ENCODE data around the gene STAB1.

The STAB1 gene

DNA sequence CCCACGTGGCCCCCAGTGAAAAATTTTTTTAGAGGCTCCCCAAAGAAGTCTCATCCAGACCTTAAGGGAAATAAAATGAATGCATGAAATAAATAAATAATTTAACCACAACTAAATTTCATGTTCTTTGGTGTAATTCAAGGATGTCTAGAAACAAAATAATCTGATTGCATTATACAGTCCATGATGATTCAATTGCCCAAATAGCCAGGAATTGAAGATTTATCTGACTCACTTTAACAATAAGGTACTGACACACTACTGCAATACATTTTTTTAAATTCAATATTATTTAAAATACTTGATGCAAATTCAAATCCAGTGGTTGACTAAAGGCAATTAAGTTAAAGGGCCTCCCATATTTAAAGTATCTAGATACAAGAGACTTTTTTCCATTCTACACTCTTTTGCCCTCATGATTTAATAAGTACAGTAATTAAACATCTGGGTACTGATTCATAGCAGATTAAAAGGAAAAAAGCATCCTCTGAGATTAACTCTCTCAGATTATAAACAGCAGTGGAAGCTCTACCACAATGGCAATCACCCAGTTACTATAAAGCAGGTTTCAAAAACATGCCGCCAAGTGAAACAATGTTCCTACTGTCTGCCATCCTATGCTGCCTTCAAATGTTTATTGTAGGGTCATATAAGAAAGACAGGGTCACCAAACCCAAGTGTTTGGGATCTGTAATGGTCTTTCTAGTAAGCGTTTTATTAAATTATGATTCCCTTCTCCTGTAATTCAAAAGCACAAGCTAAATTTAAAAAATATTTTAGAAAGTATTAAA is 51.2 kb downstream of the STAB1 start:
- Histone ChIP-seq H3K27ac (ENCODE audit: low read depth, low read length, severe bottlenecking) (no peak overlapping the region), H3K36me3 (ENCODE audit: control insufficient read depth, insufficient read depth, low read length) (peaks cover 86% of the 10 kb centered on the region), H3K9me3 (ENCODE audit: control insufficient read depth, low read length) (no peaks in the 10 kb centered on the region), H3K4me1 (ENCODE audit: control insufficient read depth, insufficient read depth, low read length, poor library complexity, severe bottlenecking) (no peaks in the 10 kb centered on the region), H3K4me3 (ENCODE audit: extremely low read depth, insufficient read depth, low read length, poor library complexity, severe bottlenecking) (no peak overlapping the region)
- WGBS, 2 experiments (ENCODE audit: insufficient coverage in 2 of 2): no CpG with 5 or more reads among the region's 3 CpGs

GRCh38 chr3:52547143-52547542 is 52.0 kb downstream of the STAB1 start:
- H3K36me3 ChIP-seq (ENCODE audit: control insufficient read depth, insufficient read depth, low read length): peaks cover 86% of the 10 kb centered on the region
- 83% methylated on average over 1 of the region's 2 CpGs; no CpG with 5 or more reads in 1 of the 2 experiments for whole genome bisulfite sequencing, 2 experiments (ENCODE audit: insufficient coverage in 2 of 2)
- peaks cover 2% of the 10 kb centered on the region for H3K4me1 ChIP-seq (ENCODE audit: control insufficient read depth, insufficient read depth, low read length, poor library complexity, severe bottlenecking)

DNA sequence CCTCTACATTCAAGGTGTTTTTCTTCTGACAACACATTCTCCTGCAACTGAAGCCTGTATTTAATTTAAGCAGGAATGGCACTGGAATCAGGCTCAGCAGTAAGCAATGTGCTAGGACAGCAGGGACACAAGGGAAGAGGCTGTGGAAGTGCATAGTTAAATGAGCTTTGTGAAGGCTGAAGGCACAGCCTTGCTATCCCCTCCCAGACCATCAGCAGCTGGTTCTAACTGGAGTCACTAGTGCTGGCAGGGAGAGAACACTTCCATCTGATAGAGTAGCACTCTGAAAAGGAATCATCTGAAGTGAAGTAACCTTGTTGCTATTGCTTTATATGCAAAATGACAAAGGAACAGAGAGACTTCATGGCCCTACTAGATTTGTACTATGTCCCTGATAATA is 56.0 kb downstream of the STAB1 start:
- no peak overlapping the region for H3K4me3 ChIP-seq (ENCODE audit: extremely low read depth, insufficient read depth, low read length, poor library complexity, severe bottlenecking)
- H3K9me3 ChIP-seq (ENCODE audit: control insufficient read depth, low read length): no peaks in the 10 kb centered on the region
- H3K4me1 ChIP-seq (ENCODE audit: control insufficient read depth, insufficient read depth, low read length, poor library complexity, severe bottlenecking): peaks cover 5% of the 10 kb centered on the region
- H3K27ac ChIP-seq (ENCODE audit: low read depth, low read length, severe bottlenecking): peak overlapping the region; percentile 4
- H3K36me3 ChIP-seq (ENCODE audit: control insufficient read depth, insufficient read depth, low read length): peaks cover 84% of the 10 kb centered on the region

More at GRCh38 chr3:52547143-52547542, 52.0 kb downstream of the STAB1 start:
- Histone ChIP-seq H3K27ac (ENCODE audit: low read depth, low read length, severe bottlenecking) (no peak overlapping the region), H3K9me3 (ENCODE audit: control insufficient read depth, low read length) (no peaks in the 10 kb centered on the region), H3K4me3 (ENCODE audit: extremely low read depth, insufficient read depth, low read length, poor library complexity, severe bottlenecking) (no peak overlapping the region)

DNA sequence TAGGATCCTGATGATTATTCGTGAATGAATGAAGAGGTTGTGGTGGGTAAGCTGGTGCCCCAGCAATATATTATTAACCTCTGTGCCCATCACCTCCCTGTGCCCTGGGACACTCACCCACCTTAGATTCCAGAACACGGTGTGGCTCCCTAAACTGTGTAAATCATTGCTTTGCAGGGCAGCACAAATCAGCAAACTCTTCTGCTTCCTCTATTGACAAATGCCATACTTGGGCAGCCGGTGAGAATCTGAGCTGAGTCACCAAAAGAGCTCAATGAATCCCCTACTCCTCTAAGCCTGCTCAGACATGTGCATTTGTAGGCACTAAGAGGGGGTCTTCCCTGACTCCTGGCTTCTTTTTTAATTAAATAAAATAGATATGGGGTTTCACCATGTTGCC is 57.0 kb downstream of the STAB1 start:
- H3K4me1 ChIP-seq (ENCODE audit: control insufficient read depth, insufficient read depth, low read length, poor library complexity, severe bottlenecking): peaks cover 5% of the 10 kb centered on the region
- no peak overlapping the region for H3K4me3 ChIP-seq (ENCODE audit: extremely low read depth, insufficient read depth, low read length, poor library complexity, severe bottlenecking)
- peaks cover 90% of the 10 kb centered on the region for H3K36me3 ChIP-seq (ENCODE audit: control insufficient read depth, insufficient read depth, low read length)
- 86 to 100% methylated on average over 1 of the region's 3 CpGs for WGBS, 2 experiments (ENCODE audit: insufficient coverage in 2 of 2)
- no peak overlapping the region for H3K27ac ChIP-seq (ENCODE audit: low read depth, low read length, severe bottlenecking)
- no peaks in the 10 kb centered on the region for H3K9me3 ChIP-seq (ENCODE audit: control insufficient read depth, low read length)

GRCh38 chr3:52554026-52554755 is 59.1 kb downstream of the STAB1 start:
- peaks cover 91% of the 10 kb centered on the region for H3K36me3 ChIP-seq (ENCODE audit: control insufficient read depth, insufficient read depth, low read length)
- whole genome bisulfite sequencing, 2 experiments (ENCODE audit: insufficient coverage in 2 of 2): 97 to 100% methylated on average over 3 to 4 of the region's 5 CpGs

GRCh38 chr3:52555056-52555455 is 59.9 kb downstream of the STAB1 start:
- no peaks in the 10 kb centered on the region for H3K9me3 ChIP-seq (ENCODE audit: control insufficient read depth, low read length)
- peaks cover 5% of the 10 kb centered on the region for H3K4me1 ChIP-seq (ENCODE audit: control insufficient read depth, insufficient read depth, low read length, poor library complexity, severe bottlenecking)
- H3K27ac ChIP-seq (ENCODE audit: low read depth, low read length, severe bottlenecking): no peak overlapping the region
- H3K4me3 ChIP-seq (ENCODE audit: extremely low read depth, insufficient read depth, low read length, poor library complexity, severe bottlenecking): no peak overlapping the region
- WGBS, 2 experiments (ENCODE audit: insufficient coverage in 2 of 2): no CpG with 5 or more reads among the region's 1 CpG
- peaks cover 91% of the 10 kb centered on the region for H3K36me3 ChIP-seq (ENCODE audit: control insufficient read depth, insufficient read depth, low read length)

More at GRCh38 chr3:52554026-52554755, 59.1 kb downstream of the STAB1 start:
- Histone ChIP-seq H3K4me3 (ENCODE audit: extremely low read depth, insufficient read depth, low read length, poor library complexity, severe bottlenecking) (no peak overlapping the region), H3K9me3 (ENCODE audit: control insufficient read depth, low read length) (no peaks in the 10 kb centered on the region), H3K4me1 (ENCODE audit: control insufficient read depth, insufficient read depth, low read length, poor library complexity, severe bottlenecking) (peaks cover 5% of the 10 kb centered on the region), H3K27ac (ENCODE audit: low read depth, low read length, severe bottlenecking) (no peak overlapping the region)

DNA sequence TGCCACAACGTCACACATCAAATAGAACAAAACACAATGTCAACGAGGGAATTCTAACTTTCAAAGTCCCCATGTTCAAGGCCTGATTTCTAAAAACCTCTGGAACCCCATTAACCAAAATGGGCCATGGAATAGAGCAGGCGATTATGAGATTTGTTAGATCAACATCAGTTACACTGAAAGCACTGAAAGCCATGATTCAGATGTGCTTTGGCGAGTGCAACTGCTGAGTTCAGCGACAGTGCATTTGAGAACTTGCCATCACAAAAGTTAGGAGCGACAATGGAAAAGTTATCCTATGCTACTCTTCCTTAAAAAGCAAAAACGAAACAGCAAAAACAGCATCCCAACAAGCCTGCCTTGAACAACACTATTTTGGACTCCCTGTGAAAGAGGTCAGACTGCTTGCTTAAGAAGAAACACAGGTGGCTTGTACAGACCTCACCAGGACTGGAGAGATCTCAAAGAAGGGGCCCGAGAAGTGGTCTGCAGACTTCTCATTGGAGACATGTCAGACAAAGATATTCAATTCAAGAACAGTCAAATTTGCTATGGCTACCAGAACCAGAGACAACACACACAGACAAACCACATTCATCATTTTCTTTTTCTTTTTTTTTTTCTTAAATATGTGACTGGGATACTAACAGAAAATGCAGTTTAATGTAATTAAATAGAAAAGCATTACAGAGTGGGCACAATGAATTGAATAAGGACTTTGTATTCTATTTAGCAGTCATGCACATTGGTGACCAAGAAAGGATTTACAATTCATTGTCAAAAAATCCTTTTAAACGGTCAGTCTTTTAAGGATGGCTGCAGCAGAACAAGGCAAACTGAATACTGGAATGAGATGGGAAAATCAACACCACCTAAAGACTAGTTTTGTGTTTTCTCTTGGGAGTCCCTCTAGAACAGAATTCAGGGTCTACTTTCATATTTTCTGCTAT is 62.1 kb downstream of the STAB1 start:
- H3K36me3 ChIP-seq (ENCODE audit: control insufficient read depth, insufficient read depth, low read length): peaks cover 88% of the 10 kb centered on the region
- H3K27ac ChIP-seq (ENCODE audit: low read depth, low read length, severe bottlenecking): no peak overlapping the region
- H3K4me3 ChIP-seq (ENCODE audit: extremely low read depth, insufficient read depth, low read length, poor library complexity, severe bottlenecking): no peak overlapping the region
- no peaks in the 10 kb centered on the region for H3K9me3 ChIP-seq (ENCODE audit: control insufficient read depth, low read length)
- WGBS, 2 experiments (ENCODE audit: insufficient coverage in 2 of 2): 96 to 97% methylated on average over 6 to 7 of the region's 9 CpGs
- peaks cover 2% of the 10 kb centered on the region for H3K4me1 ChIP-seq (ENCODE audit: control insufficient read depth, insufficient read depth, low read length, poor library complexity, severe bottlenecking)

- WGBS, 2 experiments (ENCODE audit: insufficient coverage in 2 of 2): 100% methylated on average over 1 to 2 of the region's 5 CpGs
- no peaks in the 10 kb centered on the region for H3K4me1 ChIP-seq (ENCODE audit: control insufficient read depth, insufficient read depth, low read length, poor library complexity, severe bottlenecking)
- H3K4me3 ChIP-seq (ENCODE audit: extremely low read depth, insufficient read depth, low read length, poor library complexity, severe bottlenecking): no peak overlapping the region
- H3K27ac ChIP-seq (ENCODE audit: low read depth, low read length, severe bottlenecking): no peak overlapping the region
- H3K9me3 ChIP-seq (ENCODE audit: control insufficient read depth, low read length): no peaks in the 10 kb centered on the region
- H3K36me3 ChIP-seq (ENCODE audit: control insufficient read depth, insufficient read depth, low read length): peaks cover 88% of the 10 kb centered on the region
Observed at GRCh38 chr3:52558436-52558835, 63.3 kb downstream of the STAB1 start.

DNA sequence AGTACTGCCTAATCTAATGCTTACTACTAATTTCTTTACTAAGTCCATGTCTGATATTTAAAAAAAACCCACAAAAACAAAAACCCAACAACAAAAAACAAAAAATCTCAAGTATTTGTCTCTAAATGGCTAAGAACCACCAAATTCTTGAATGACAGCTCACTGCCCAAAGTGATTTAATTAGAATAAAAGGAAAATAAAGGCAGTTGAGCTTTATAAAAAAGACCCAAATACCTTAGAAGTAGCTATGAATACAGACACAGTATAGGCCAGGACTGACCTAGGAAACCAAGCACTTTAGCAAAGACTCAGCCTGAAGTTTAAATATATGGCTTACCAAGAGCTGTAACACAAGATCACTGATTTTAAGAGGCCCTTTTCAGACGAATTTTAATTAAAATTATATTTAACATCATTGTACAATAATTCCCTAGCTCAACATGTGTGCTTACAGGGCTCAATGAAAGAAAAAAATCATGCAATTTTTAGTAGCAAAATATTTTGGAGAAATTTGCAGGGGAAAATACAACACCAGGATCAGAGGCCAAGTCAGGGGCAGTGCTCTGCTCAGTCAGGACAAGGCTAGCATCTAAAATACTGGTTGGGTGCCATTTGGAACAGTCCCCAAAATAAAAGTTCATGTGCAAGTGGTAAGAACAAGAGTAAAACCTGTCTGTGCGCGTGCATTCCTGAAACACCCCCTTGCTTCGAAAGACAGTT is 66.0 kb downstream of the STAB1 start:
- Histone ChIP-seq H3K36me3 (ENCODE audit: control insufficient read depth, insufficient read depth, low read length) (peaks cover 75% of the 10 kb centered on the region), H3K9me3 (ENCODE audit: control insufficient read depth, low read length) (no peaks in the 10 kb centered on the region), H3K27ac (ENCODE audit: low read depth, low read length, severe bottlenecking) (no peak overlapping the region), H3K4me3 (ENCODE audit: extremely low read depth, insufficient read depth, low read length, poor library complexity, severe bottlenecking) (no peak overlapping the region), H3K4me1 (ENCODE audit: control insufficient read depth, insufficient read depth, low read length, poor library complexity, severe bottlenecking) (no peaks in the 10 kb centered on the region)
- WGBS, 2 experiments (ENCODE audit: insufficient coverage in 2 of 2): 94 to 100% methylated on average over 3 of the region's 4 CpGs

- no peaks in the 10 kb centered on the region for H3K4me1 ChIP-seq (ENCODE audit: control insufficient read depth, insufficient read depth, low read length, poor library complexity, severe bottlenecking)
- WGBS, 2 experiments (ENCODE audit: insufficient coverage in 2 of 2): 100% methylated on average over 1 of the region's 2 CpGs; no CpG with 5 or more reads in 1 of the 2 experiments
- peaks cover 57% of the 10 kb centered on the region for H3K36me3 ChIP-seq (ENCODE audit: control insufficient read depth, insufficient read depth, low read length)
- no peaks in the 10 kb centered on the region for H3K9me3 ChIP-seq (ENCODE audit: control insufficient read depth, low read length)
- H3K4me3 ChIP-seq (ENCODE audit: extremely low read depth, insufficient read depth, low read length, poor library complexity, severe bottlenecking): no peak overlapping the region
- H3K27ac ChIP-seq (ENCODE audit: low read depth, low read length, severe bottlenecking): no peak overlapping the region
Observed at GRCh38 chr3:52563984-52564383, 68.8 kb downstream of the STAB1 start.

Data from mesodermal cell (in vitro differentiated cells).